GM12878 (cell line): ENCODE measurements around the gene JMJD7. TPM values are rescaled to one million over a fixed set of nuclear protein-coding genes. Genes with fewer than 3 reads are reported as not detected.

Source experiments
- ATAC-seq: fragments of 200-7000 bp; cut with Tn5 transposase; 3 replicates; pipeline ENCODE4 v1.9.1; 2020; ENCODE audit warnings: mild to moderate bottlenecking, moderate library complexity
- BruUV-seq: library from RNA; stranded (reverse); fragments of 400-500 nt; replicated peaks from 2 replicates; lab custom pipeline; 2021; lab: Mats Ljungman, UMichigan
- CTCF ChIA-PET: fragments of 300-600 bp; sonication (Branson Sonifier 250); formaldehyde crosslinking; extraction: SDS; loops from one replicate; lab custom pipeline; 2021; ENCODE audit warnings: inconsistent platforms; lab: Yijun Ruan, JAX
- POLR2A ChIA-PET: fragments of 350-600 bp; formaldehyde crosslinking; extraction: SDS; loops from one replicate; lab custom pipeline; 2021; ENCODE audit warnings: inconsistent platforms; lab: Charles Lee
- RAD21 ChIA-PET: fragments of 300-600 bp; sonication (Branson Sonifier 250); formaldehyde crosslinking; loops from one replicate; lab custom pipeline; 2023; ENCODE audit warnings: antibody characterized with exemption; ENCODE audit not compliant: unreplicated experiment; lab: Charles Lee
- SMC1A ChIA-PET: fragments of 300-600 bp; sonication (Branson Sonifier 250); formaldehyde crosslinking; loops from one replicate; lab custom pipeline; 2023; ENCODE audit not compliant: unreplicated experiment, uncharacterized antibody; lab: Charles Lee
- DNase-seq: peaks from one replicate; pipeline ENCODE4 v3.0.0-alpha.2; 2011; ENCODE audit warnings: low read depth, low spot score
- FAIRE-seq: peaks from 3 replicates; lab custom pipeline; 2011; peaks lifted over from hg19 to GRCh38; lab: Jason Lieb, UNC
- H2AFZ ChIP-seq: 2 replicates; pipeline ENCODE4 v1.6.0; 2011; ENCODE audit warnings: low read depth, low read length, control low read depth; ENCODE audit not compliant: control insufficient read depth
- H3K27ac ChIP-seq: 2 replicates; pipeline ENCODE4 v1.5.1; 2011; ENCODE audit warnings: control low read depth; ENCODE audit not compliant: control insufficient read depth, insufficient read depth
- H3K27me3 ChIP-seq, 2 experiments: replicated peaks in 1 of 2; 2 replicates each; pipeline versions ENCODE4 v1.6.0 to v1.6.1; 2011; ENCODE audit warnings: low read length in 1 of 2; ENCODE audit not compliant: control insufficient read depth in 2 of 2, insufficient read depth in 2 of 2
- H3K36me3 ChIP-seq, 2 experiments: 2 replicates each; pipeline ENCODE4 v1.5.1; 2011; ENCODE audit warnings: low read length in 1 of 2; ENCODE audit not compliant: control insufficient read depth in 2 of 2, insufficient read depth in 2 of 2
- H3K4me1 ChIP-seq: 2 replicates; pipeline ENCODE4 v1.6.1; 2011; ENCODE audit warnings: mild to moderate bottlenecking, low read length, moderate library complexity, mixed read lengths; ENCODE audit not compliant: control insufficient read depth, insufficient read depth
- H3K4me2 ChIP-seq: 2 replicates; pipeline ENCODE4 v1.6.0; 2011; ENCODE audit warnings: control low read depth; ENCODE audit not compliant: control insufficient read depth, insufficient read depth
- H3K4me3 ChIP-seq: fragments of 200-600 bp; sonication (generic); 2 replicates; pipeline ENCODE4 v1.5.1; 2016
- H3K79me2 ChIP-seq: 2 replicates; pipeline ENCODE4 v1.6.0; 2011; ENCODE audit warnings: low read length; ENCODE audit not compliant: control insufficient read depth, insufficient read depth
- H3K9ac ChIP-seq: 2 replicates; pipeline ENCODE4 v1.8.0; 2011; ENCODE audit warnings: low read length, control low read depth, mixed read lengths; ENCODE audit not compliant: control insufficient read depth, insufficient read depth
- H3K9me3 ChIP-seq: replicated peaks from 3 replicates; pipeline ENCODE4 v1.5.1; 2011; ENCODE audit warnings: mild to moderate bottlenecking, low read length; ENCODE audit not compliant: control insufficient read depth, insufficient read depth
- H4K20me1 ChIP-seq: 2 replicates; pipeline ENCODE4 v1.6.0; 2011; ENCODE audit not compliant: control insufficient read depth, insufficient read depth
- NBN ChIP-seq: fragments of 450-650 bp; IDR thresholded peaks from 2 replicates; pipeline ENCODE4 v1.6.1; 2016
- NR2F1 ChIP-seq: fragments of 450-650 bp; conservative IDR thresholded peaks from 2 replicates; pipeline ENCODE4 v1.6.1; 2017; ENCODE audit warnings: mild to moderate bottlenecking
- SMAD1 ChIP-seq: fragments of 450-650 bp; IDR thresholded peaks from 2 replicates; pipeline ENCODE4 v1.6.1; 2018; ENCODE audit warnings: mild to moderate bottlenecking, low read depth; ENCODE audit not compliant: partially characterized antibody
- SMARCA5 ChIP-seq: fragments of 450-650 bp; IDR thresholded peaks from 2 replicates; pipeline ENCODE4 v1.6.1; 2017; ENCODE audit warnings: mild to moderate bottlenecking
- TAF1 ChIP-seq: IDR thresholded peaks from 2 replicates; pipeline ENCODE4 v1.6.1; 2011; ENCODE audit warnings: mild to moderate bottlenecking, low read depth, low read length, borderline replicate concordance
- WGBS: methylation state at CpG from one replicate; pipeline ENCODE4 v1.1.6; 2016; ENCODE audit warnings: low lambda C conversion rate; ENCODE audit not compliant: insufficient replicate concordance, insufficient coverage; ENCODE audit errors: missing lambda C conversion rate; 5-methylcytosine and 5-hydroxymethylcytosine counted together
- in situ Hi-C: fragments of 300-500 bp; cut with MboI; formaldehyde crosslinking; loops from 9 replicates; pipeline ENCODE4 v1.14.3; 2018; ENCODE audit warnings: mixed read lengths
- intact Hi-C: fragments of 100-400 bp; cut with micrococcal nuclease; formaldehyde crosslinking; loops from one replicate; pipeline ENCODE4 v1.14.2; 2022; ENCODE audit not compliant: unreplicated experiment
- polyA plus RNA-seq, 11 experiments: library from polyadenylated mRNA; depleted of rRNA in 4 of 11; unstranded in 6 of 11; stranded (reverse) in 5 of 11; fragments of >200 nt; fragmentation: Nextera tagmentation in 4 of 11; fragmentation: Illumina TruSeq in 1 of 11; extraction: Ambion mirVana in 4 of 11; extraction: Trizol in 1 of 11; gene quantifications; 1 replicate in 1 of 11; 2 replicates in 10 of 11; pipeline versions ENCODE4 v1.2.1 to v1.2.3, GENCODE V29; 2011 to 2016; ENCODE audit warnings: inconsistent platforms in 2 of 11, missing spikeins in 2 of 11, low read depth in 1 of 11
- total RNA-seq, 4 experiments: library from RNA; depleted of rRNA in 3 of 4; stranded (reverse); fragments of >200 nt in 3 of 4; fragmentation: Illumina TruSeq in 1 of 4; extraction: Trizol in 1 of 4; gene quantifications; 2 replicates each; pipeline versions ENCODE4 v1.2.1 to v1.2.3, GENCODE V29; 2013 to 2021
- TF ChIP-seq, protein P1 (sequence below): IDR thresholded peaks from 2 replicates; pipeline ENCODE4 v1.6.1; 2012; ENCODE audit warnings: low read length, inconsistent platforms

The JMJD7 gene
- total and polyA plus RNA-seq, 10 of the 15 experiments (the other 5 are each of a cell fraction or from before 2014, with no cell fraction given), result 0.79 to 12.2 (median 6.5) TPM

DNA sequence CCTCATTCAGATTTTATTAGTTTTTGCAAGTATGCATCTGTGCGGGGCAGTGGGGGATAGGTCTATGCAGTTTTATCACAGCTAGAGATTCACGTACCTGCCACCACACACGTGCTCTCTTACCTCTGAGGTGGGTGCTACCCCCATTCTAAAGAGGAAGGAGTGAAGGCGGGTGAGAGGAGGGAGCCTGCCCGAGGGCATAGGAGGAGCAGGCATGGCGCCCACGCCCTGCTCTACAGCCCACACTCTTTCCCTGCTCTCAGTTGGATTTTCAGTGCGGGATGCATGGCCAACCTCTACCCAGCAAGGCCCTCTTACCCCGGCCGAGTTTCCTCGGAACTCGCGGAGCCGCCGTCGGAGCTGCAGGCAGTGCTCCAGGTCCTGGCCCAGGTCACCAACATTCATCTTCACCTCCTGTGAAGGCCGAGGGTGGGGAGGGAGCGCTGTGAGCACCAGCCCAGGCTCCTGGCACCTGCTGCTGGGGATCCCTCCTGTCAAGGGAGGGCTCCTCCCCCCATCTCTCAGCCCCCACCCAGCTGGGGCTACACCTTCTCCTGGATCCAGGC, 37.7 kb downstream of the JMJD7 start:
- TF ChIP-seq, protein P1, sequence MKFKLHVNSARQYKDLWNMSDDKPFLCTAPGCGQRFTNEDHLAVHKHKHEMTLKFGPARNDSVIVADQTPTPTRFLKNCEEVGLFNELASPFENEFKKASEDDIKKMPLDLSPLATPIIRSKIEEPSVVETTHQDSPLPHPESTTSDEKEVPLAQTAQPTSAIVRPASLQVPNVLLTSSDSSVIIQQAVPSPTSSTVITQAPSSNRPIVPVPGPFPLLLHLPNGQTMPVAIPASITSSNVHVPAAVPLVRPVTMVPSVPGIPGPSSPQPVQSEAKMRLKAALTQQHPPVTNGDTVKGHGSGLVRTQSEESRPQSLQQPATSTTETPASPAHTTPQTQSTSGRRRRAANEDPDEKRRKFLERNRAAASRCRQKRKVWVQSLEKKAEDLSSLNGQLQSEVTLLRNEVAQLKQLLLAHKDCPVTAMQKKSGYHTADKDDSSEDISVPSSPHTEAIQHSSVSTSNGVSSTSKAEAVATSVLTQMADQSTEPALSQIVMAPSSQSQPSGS, result no peak
- TF ChIP-seq SMAD1 (no peak), TAF1 (no peak)
- TF ChIP-seq, all 136 proteins: peak for 0
- ChIA-PET SMC1A (no interaction called here), POLR2A (no interaction called here), RAD21 (no interaction called here), CTCF (no interaction called here)
- no peaks in the 10 kb centered on the region for H3K36me3 ChIP-seq
- intact Hi-C loops, result no loop called here
- no peak overlapping the region for H3K9ac ChIP-seq
- H3K4me3 ChIP-seq, result no peak overlapping the region
- FAIRE-seq (no peak), DNase-seq (no peak), ATAC-seq (no peak)
- no peak overlapping the region for H3K27ac ChIP-seq
- no peaks in the 10 kb centered on the region for H4K20me1 ChIP-seq
- H3K9me3 ChIP-seq, result no peaks in the 10 kb centered on the region
- no peak overlapping the region for H3K4me2 ChIP-seq
- no TSS peak for BruUV-seq
- H3K4me1 ChIP-seq, result no peaks in the 10 kb centered on the region
- no peak overlapping the region for H2AFZ ChIP-seq
- H3K27me3 ChIP-seq, result no peaks in the 10 kb centered on the region; a peak in 1 of 4 replicates
- H3K79me2 ChIP-seq, result no peaks in the 10 kb centered on the region
- 49% methylated on average over 18 of the region's 18 CpGs for WGBS
- in situ Hi-C loops, result no loop called here

DNA sequence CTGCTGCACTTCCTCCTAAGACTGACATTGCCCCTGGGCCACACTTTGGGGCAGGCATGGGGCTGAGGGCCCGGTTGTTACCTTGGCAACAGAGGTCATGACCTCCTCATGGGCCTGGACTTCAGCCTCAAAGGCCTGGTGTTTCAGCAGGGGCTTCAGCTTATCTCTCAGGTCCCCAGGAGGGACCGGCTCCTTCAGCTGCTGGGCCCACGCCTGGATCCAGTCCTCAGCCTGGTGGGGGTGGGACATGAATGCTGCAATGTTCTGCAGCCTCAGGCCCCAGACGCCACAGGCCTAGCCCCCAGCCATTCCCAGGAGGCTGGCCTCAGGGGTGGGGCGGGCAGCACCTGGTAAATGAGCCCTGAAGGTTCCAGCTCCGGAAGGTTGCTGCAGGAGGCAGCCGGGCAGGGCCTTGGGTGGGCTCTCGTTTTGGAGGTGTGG, 38.4 kb downstream of the JMJD7 start:
- intact Hi-C loops, result no loop called here
- Histone ChIP-seq H3K4me1 (no peaks in the 10 kb centered on the region), H3K9me3 (no peaks in the 10 kb centered on the region), H4K20me1 (no peaks in the 10 kb centered on the region), H2AFZ (no peak overlapping the region), H3K79me2 (no peaks in the 10 kb centered on the region), H3K27ac (no peak overlapping the region), H3K4me3 (no peak overlapping the region), H3K27me3 (no peaks in the 10 kb centered on the region; a peak in 1 of 4 replicates)
- BruUV-seq, result no TSS peak
- in situ Hi-C loops, result no loop called here
- no peak for ATAC-seq
- WGBS, result 27% methylated on average over 8 of the region's 8 CpGs
- SMC1A ChIA-PET, result no interaction called here
- POLR2A ChIA-PET, result interaction anchor here (0.5 kb wide), 1 partner anchor 68 kb away, joined by 3 read pairs; no protein-coding TSS in a partner anchor
- no peak for DNase-seq
- RAD21 ChIA-PET, result no interaction called here
- TF ChIP-seq NR2F1, result 0 out of 2 replicates have a peak, but pooled peaks have one; percentile 13
- no peak for TF ChIP-seq NBN
- no peak for TF ChIP-seq SMARCA5
- TF ChIP-seq, all 136 proteins: peak for 1
- CTCF ChIA-PET, result no interaction called here
- Histone ChIP-seq H3K36me3 (no peaks in the 10 kb centered on the region), H3K9ac (no peak overlapping the region), H3K4me2 (no peak overlapping the region)
- no peak for FAIRE-seq
